ENCODE results near the gene PPME1.

Gene PPME1

GRCh38 chr11:74232311-74232950 lies 61.3 kb downstream of the PPME1 start:
- DNase-seq (ENCODE audit: low spot score): no peak

GRCh38 chr11:74233683-74234082 lies 62.6 kb downstream of the PPME1 start:
- DNase-seq (ENCODE audit: low spot score): no peak

GRCh38 chr11:74235121-74235520 lies 64.0 kb downstream of the PPME1 start:
- no peak for DNase-seq (ENCODE audit: low spot score)

DNA sequence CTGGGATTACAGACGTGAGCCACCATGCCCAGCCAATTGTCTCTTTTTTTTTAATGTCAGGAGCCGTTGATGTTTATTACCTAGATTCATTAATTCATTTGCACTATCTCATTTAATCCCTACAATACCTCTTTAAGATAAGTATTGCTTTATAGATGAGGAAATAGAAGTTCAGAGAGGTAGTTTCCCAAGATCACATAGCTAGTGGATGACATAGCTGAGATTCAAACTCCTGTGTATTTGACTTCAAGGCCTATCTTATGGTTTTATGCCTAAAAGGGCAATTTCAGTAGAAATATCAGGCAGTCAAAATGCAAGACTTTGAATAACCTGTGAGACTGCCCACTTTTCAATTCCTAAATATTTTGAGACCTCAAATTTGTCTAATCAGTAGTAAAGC lies 66.5 kb downstream of the PPME1 start:
- DNase-seq (ENCODE audit: low spot score): no peak

DNA sequence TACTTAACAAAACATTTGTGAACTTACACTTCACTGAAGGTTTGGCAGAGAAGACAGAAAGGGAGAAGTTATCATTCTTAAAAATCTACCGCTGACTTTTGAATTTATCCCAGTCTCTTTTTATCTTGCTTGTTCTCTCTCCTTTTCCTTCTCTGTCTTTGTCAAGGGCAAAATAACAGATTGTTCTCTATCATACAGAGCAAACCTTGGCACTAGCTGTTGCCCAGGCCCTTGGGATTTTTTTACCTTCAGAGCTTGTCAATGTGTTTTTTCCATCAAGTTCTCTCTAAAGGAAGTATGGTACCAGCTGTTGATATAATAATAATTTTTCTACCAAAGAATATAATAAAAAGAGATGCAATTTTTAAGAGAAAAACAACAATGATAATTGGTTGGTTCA lies 67.2 kb downstream of the PPME1 start:
- DNase-seq (ENCODE audit: low spot score): no peak

GRCh38 chr11:74248469-74248868 lies 77.4 kb downstream of the PPME1 start:
- DNase-seq (ENCODE audit: low spot score): no peak

GRCh38 chr11:74249496-74249895 lies 78.4 kb downstream of the PPME1 start:
- no peak for DNase-seq (ENCODE audit: low spot score)

DNA sequence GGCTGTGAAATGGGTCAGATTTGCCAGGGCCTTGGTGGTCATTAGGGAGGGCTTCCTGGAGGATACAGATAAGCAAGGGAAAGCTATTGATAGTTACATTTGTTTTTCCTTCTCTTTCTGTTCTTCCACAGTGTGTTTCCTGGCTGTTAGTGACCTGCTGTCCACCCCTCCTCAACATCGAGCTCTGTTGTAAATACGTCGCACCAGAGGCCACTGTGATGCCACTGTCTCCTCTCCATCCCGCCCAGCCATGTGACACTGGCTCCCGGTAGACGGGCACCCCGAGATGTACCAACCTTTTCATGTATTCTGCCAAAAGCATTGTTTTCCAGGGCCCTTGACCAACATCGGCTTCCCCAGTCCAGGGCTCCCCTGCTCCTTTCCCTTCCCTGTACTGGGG lies 82.3 kb downstream of the PPME1 start:
- no peak for DNase-seq (ENCODE audit: low spot score)

- peak; percentile 31 for DNase-seq (ENCODE audit: low spot score)
These were observed 84.8 kb downstream of the PPME1 start for GRCh38 chr11:74255741-74256375.

GRCh38 chr11:74256378-74257133 lies 85.5 kb downstream of the PPME1 start:
- DNase-seq (ENCODE audit: low spot score): no peak

DNA sequence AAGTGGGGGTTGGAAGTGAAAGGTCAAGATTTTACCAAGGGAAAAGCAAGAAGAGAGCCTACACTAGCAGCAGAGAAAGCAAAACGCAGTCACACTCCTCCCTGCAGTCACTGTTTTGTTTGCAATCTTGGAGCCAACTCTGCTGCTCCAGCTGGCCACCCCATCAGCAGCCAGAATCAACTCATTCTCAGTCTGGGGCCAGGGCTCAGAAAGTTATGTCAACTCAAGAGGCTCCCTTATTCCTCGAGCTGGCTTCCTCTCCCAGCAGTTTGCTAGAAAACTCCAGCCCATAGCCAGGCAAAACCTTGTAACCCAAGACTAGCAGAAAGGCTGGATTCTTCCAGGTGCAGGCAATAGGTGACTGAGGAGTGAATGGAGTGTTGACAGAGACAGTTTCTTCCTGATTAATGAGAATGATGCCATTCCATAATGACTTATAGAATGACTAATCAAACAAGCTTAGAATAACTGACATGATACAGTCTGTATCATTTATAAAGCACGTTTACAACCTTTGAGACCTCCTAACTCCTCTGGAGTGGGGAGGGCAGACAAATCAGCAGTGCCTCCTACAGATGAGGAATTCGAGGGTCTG lies 87.0 kb downstream of the PPME1 start:
- no peak for DNase-seq (ENCODE audit: low spot score)

DNA sequence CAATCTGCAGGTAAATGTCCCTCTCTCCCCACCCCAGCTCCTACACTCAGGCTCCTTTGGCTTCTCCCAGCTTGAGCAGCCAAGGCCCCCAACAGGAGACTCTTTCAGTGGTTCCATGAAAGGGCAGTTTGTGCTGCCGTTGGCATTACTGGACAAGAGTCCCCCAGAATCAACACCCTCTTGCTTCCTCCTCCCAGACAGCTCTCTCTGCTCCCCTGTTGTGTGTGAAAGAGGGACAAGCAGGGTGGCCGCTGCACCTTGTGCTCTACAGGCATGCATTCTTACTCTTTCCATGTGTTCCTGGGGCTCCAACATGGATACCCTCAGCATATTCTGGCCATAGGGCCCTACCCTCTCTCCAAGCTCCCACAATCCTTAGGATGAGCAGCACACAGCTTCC lies 91.6 kb downstream of the PPME1 start:
- DNase-seq (ENCODE audit: low spot score): no peak

GRCh38 chr11:74265256-74265655 lies 94.2 kb downstream of the PPME1 start:
- no peak for DNase-seq (ENCODE audit: low spot score)

DNA sequence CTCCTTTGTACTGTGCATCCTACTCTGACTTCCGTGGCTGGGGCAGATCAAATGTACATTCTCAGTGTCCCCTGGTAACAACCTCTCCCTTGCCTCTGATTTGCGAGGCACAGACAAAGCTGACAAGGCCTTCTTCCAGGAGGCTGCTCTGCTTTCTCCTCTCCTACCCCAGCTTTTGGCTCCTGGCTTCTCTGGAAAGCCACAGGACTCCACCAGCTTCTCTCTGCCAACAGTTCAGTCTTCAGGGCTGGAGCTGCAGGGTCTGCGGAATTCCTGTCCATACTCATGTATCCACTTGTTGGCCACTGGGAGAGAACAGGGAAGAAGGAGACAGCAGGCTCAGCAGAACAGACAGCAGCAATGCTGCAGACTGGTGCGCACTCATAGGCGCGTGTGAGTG lies 95.9 kb downstream of the PPME1 start:
- no peak for DNase-seq (ENCODE audit: low spot score)

DNA sequence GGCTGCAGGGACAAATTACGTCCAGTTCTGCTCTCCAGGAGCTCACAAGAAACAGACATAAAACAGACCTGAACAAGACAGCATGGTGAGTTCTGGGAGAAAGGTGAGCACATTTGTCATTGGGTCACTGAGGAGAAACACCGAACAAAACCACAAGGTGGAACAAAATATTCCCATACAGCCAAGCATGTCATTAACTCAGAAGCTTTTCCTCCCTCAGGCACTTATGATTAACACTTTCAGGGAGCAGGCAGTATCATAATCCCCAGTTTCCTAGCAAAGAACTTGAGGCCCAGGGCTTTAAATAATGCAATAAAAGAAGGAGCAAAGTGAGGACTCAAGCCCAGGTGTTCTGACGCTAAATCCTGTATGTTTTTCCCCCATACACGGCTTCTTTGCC lies 97.4 kb downstream of the PPME1 start:
- no peak for DNase-seq (ENCODE audit: low spot score)

DNA sequence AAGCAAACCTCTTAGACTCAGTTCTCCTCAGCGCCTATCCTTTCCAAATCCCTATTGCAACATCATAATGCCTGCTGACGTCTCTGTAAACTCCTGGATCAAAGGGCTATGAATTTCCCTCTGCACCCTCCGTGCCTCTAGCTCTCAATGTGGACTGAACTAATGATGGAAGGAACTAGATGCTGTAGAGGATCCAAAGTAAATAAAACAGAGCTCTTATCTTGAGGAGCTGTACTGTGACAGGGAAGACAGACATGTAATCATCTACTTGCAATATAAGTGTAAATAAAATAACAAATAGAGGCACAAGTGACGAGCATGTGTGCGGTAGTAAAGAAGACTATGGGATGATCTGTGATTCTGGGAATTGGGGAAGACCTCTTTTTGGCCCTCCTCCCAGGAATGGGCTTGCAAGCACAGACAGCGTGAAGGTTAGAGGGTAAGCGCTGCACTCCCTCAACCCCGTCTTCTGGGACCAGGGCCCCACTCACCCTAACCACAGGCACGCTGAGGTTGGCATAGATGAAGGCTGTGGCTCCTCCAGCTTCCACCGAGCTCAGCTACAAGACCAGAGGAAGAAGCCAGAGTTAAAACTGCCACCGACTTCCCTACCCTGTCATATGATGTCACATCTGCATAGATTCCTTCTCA lies 98.2 kb downstream of the PPME1 start:
- DNase-seq (ENCODE audit: low spot score): no peak

DNA sequence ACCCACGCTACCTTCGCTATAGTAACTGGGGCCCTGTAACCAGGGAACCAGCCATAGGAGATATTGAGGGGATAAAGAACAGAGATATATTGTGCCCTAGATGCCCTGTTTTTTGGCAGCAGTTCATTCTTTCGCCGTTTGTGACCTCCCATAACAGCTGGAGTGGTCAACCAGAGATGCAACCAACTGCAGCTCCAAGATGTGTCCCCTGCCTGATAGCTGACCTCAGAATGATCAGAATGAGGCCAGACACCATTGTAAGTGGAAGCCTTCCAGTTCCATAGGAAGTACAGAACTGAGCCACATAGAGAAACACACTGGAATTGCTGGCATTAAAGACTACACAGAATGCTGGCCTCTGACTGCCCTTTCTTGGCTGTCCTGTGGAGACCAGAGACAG lies 101.2 kb downstream of the PPME1 start:
- DNase-seq (ENCODE audit: low spot score): no peak

DNA sequence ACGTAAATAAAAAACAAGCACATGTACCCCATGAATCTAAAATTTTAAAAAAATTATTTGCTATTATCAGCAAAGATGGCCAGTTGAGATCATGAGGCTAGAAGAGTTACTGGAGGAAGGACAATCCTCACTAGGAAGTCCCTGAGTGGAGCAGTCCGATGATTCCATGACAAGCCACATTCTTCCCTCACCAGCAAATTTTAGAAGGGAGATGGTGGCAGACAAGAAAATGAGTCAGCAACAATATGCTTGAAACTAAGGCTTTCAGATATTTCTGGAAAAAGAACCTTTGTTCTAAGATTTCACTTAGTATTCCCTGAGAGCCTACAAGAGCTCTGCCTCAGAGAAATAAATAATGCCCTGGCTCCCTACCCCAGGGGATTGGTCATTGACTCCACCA lies 105.5 kb downstream of the PPME1 start:
- no peak for DNase-seq (ENCODE audit: low spot score)

- no peak for DNase-seq (ENCODE audit: low spot score)
These were observed 107.0 kb downstream of the PPME1 start for GRCh38 chr11:74278103-74278502.

DNA sequence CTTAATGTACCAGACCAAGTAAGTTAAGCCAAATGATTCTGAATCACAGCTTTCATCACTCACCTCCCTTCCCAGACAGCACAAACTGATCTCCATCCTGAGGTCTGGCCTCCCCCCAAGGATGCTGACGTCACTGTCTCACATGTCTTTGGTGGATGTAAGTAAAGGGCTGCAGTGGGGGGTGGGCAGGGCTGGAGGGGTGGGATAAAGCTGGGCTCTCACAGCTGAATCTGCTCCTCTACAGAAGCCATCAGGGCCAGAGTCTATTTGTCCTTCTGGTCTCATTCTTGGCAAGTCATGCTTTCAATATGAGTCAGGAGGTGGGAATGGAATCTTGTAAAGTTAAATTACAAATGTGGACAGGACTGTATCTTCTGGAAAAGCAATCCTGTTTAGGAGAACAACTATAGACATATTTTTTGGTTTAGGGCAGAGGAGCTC lies 107.7 kb downstream of the PPME1 start:
- no peak for DNase-seq (ENCODE audit: low spot score)

GRCh38 chr11:74279256-74279655 lies 108.2 kb downstream of the PPME1 start:
- no peak for DNase-seq (ENCODE audit: low spot score)

DNA sequence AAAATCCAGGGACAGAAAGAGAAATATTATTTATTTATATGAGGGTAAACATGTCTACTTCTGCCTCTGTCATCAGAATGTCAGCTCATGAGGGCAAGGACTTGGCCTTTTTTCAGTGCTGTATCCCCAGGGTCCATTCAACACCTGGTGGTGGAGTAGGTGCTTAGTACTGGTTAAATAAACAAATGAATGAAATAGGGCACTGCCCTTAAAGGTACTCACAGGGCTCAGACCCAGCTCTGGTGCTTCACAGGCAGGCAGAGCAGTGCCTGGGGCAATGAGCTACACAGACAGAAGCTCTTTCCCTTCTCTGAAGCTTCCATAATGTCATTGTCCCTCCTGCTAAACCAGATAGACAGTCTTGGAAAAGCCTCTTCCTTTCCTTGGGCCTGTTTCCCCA lies 109.4 kb downstream of the PPME1 start:
- DNase-seq (ENCODE audit: low spot score): no peak

DNA sequence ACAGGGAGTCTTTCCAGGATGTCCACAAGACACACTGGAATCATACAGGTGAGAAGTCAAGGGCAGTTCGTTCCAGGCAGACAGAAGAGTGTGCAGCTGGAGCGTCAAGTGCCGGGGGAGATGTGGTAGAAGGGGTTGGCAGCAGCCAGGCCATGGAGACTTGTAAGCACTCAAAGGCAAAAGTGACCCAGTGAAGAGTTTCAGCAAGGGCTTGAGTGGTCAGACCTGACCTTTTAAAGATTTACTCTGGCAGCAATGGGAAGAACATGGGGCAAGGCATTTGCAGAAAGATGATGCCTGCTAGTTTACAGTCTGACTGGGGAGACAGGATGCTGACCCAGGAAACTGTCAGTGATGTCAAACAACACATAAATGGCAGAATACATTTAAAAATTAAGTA lies 111.3 kb downstream of the PPME1 start:
- no peak for DNase-seq (ENCODE audit: low spot score)

All from HuH-7 (cell line).